ENCODE results near the gene CRKL. TPM values are rescaled to one million over a fixed set of nuclear protein-coding genes. Genes with fewer than 3 reads are reported as not detected.

CRKL gene
- total RNA-seq, 1 experiment from 2014 or later = 35.4 TPM

DNA sequence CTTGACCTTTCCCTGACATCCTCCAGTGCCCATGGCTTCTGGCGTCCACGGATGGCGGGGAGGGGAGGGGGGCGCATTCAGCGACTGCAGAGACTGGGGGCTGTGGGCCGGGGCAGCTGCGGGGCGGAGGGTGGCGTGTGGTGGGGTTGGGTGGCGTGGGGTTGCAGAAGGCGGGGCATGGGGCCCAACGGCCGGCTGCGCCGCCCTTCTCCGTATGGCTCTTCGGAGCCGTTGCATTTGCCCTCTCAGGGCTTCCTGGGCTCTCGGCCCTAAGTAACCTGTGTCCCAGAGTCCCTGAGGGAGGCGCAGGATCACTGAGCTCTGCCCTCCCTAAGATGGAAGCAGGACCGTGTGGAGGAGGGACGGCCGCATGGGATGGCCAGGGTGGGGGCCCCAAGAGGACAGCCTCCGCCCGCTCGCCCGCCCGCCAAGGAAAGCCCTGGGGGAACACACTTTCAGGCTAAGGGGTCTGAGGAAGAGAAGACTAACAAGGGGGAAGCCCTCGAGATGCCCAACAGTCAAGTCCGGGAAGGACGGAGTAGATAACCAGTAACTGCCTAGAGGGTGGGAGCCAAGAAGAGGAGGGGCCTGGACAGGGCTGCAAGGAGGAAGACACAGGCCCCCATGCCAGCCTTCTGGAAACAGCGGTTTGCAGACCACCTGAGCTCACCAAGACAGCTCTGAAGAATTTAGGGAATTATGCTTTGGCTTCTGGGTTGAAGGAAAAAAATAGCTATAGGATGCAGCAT, 40.6 kb downstream of the CRKL start:
- H3K27ac ChIP-seq (ENCODE audit: low read length) = peak overlapping the region; percentile 47
- intact Hi-C loops (cut with micrococcal nuclease) = no loop called here
- H3F3A ChIP-seq (ENCODE audit: low read length, unreplicated experiment) = peaks cover 4% of the 10 kb centered on the region

DNA sequence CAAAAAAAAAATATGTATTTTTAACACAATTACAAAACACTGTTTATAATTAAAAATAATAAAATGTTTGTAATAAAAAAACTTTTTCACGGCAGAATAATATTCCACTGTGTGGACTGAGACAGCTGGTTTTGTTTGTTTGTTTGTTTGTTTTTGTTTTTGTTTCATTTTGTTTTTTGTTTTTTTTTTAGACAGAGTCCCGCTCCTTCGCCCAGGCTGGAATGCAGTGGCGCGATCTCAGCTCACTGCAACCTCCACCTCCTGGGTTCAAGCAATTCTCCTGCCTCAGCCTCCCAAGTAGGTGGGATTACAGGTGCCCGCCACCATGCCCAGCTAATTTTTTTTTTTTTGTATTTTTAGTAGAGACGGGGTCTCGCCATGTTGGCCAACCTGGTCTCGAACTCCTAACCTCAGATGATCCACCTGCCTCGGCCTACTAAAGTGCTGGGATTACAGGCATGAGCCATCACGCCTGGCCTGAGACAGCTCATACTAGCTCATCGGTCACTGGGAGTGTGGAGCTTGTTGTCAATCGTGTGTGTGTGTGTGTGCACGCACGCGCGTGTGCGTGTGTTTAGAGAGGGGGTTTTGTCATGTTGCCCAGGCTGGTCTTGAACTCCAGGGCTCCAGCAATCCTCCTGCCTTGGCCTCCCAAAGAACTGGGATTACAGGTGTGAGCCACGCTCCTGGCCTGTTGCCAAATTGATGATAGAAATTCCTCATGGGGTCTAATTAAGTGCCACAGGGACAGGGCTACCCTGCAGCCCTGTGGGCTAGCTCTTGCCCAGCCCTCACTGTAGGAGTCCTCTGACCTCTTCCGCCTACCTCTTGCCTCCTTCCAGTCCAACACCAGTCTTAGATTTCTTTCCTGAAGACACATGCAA, 42.6 kb downstream of the CRKL start:
- H3F3A ChIP-seq (ENCODE audit: low read length, unreplicated experiment) = peaks cover 4% of the 10 kb centered on the region
- TF ChIP-seq EZH2phosphoT487 (IDR thresholded peaks at IDR 0.05; ENCODE audit: borderline replicate concordance, low read length) = no peak
- TF ChIP-seq, protein P1, sequence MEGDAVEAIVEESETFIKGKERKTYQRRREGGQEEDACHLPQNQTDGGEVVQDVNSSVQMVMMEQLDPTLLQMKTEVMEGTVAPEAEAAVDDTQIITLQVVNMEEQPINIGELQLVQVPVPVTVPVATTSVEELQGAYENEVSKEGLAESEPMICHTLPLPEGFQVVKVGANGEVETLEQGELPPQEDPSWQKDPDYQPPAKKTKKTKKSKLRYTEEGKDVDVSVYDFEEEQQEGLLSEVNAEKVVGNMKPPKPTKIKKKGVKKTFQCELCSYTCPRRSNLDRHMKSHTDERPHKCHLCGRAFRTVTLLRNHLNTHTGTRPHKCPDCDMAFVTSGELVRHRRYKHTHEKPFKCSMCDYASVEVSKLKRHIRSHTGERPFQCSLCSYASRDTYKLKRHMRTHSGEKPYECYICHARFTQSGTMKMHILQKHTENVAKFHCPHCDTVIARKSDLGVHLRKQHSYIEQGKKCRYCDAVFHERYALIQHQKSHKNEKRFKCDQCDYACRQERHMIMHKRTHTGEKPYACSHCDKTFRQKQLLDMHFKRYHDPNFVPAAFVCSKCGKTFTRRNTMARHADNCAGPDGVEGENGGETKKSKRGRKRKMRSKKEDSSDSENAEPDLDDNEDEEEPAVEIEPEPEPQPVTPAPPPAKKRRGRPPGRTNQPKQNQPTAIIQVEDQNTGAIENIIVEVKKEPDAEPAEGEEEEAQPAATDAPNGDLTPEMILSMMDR (conservative IDR thresholded peaks at IDR 0.05; ENCODE audit: low read depth, low read length) = no peak
- TF ChIP-seq EZH2 (IDR thresholded peaks at IDR 0.05; ENCODE audit: low read length, unreplicated experiment) = no peak
- no peak overlapping the region for H2AFZ ChIP-seq (ENCODE audit: low read length)
- no peaks in the 10 kb centered on the region for H3K9me2 ChIP-seq (replicated peaks; ENCODE audit: low read length)
- H3K79me2 ChIP-seq (ENCODE audit: low read length) = peaks cover 8% of the 10 kb centered on the region; the same call in 1 of the 2 replicates
- no peak overlapping the region for H3K9ac ChIP-seq (ENCODE audit: low read length)
- POLR2A ChIA-PET (ENCODE audit: unreplicated experiment) = no interaction called here
- no peaks in the 10 kb centered on the region for H3K9me3 ChIP-seq (ENCODE audit: low read length)
- no peaks in the 10 kb centered on the region for H3K36me3 ChIP-seq (ENCODE audit: low read depth, low read length)
- no peak for ATAC-seq
- CTCF ChIA-PET = interaction anchor here (0.7 kb wide), 1 partner anchor 74 kb away, joined by 3 read pairs; no protein-coding TSS in a partner anchor
- intact Hi-C loops (cut with micrococcal nuclease) = no loop called here
- H3K27me3 ChIP-seq (ENCODE audit: low read length) = no peaks in the 10 kb centered on the region
- no peak overlapping the region for H3K27ac ChIP-seq (ENCODE audit: low read length)
- no peaks in the 10 kb centered on the region for H4K20me1 ChIP-seq (ENCODE audit: low read length)
- peaks cover 13% of the 10 kb centered on the region for H3K4me1 ChIP-seq (ENCODE audit: insufficient read depth, low read length)
- H3K4me2 ChIP-seq (ENCODE audit: low read length) = no peak overlapping the region
- BruUV-seq (replicated peaks) = no TSS peak
- no peak overlapping the region for H3K4me3 ChIP-seq (ENCODE audit: low read length)
- no peak for DNase-seq

More for the DNA sequence above, 40.6 kb downstream of the CRKL start:
- Histone ChIP-seq H3K36me3 (ENCODE audit: low read depth, low read length) (peaks cover 7% of the 10 kb centered on the region; the same call in 1 of the 2 replicates), H4K20me1 (ENCODE audit: low read length) (no peaks in the 10 kb centered on the region), H3K9me3 (ENCODE audit: low read length) (no peaks in the 10 kb centered on the region), H3K4me2 (ENCODE audit: low read length) (peak overlapping the region; percentile 94), H3K79me2 (ENCODE audit: low read length) (peaks cover 24% of the 10 kb centered on the region), H3K27me3 (ENCODE audit: low read length) (no peaks in the 10 kb centered on the region), H3K4me3 (ENCODE audit: low read length) (peak overlapping the region; percentile 83), H3K4me1 (ENCODE audit: insufficient read depth, low read length) (peaks cover 13% of the 10 kb centered on the region), H3K9me2 (replicated peaks; ENCODE audit: low read length) (no peaks in the 10 kb centered on the region), H3K9ac (ENCODE audit: low read length) (peak overlapping the region; percentile 78), H2AFZ (ENCODE audit: low read length) (peak overlapping the region; percentile 94)
- CTCF ChIA-PET = no interaction called here
- BruUV-seq (replicated peaks) = no TSS peak
- POLR2A ChIA-PET (ENCODE audit: unreplicated experiment) = interaction anchor here (0.5 to 0.6 kb wide), 2 partner anchors 125 to 497 kb away, joined by 3 to 4 read pairs; no protein-coding TSS in a partner anchor
- TF ChIP-seq, protein P1 (conservative IDR thresholded peaks at IDR 0.05; ENCODE audit: low read depth, low read length) = no peak
- peak; percentile 71 for ATAC-seq
- peak; percentile 51 for DNase-seq
